Panc1 (cell line): ENCODE data around the gene SNX7. TPM values are rescaled to one million over a fixed set of nuclear protein-coding genes. Genes with fewer than 3 reads are reported as not detected.

ENCODE experiments used
- ATAC-seq: fragments of 200-7000 bp; cut with Tn5 transposase; 2 replicates; pipeline ENCODE4 v1.9.1; 2020; ENCODE audit warnings: mild to moderate bottlenecking, moderate library complexity
- BruUV-seq: library from RNA; stranded (reverse); fragments of 400-500 nt; replicated peaks from 2 replicates; lab custom pipeline; 2021; lab: Mats Ljungman, UMichigan
- CTCF ChIA-PET: fragments of 300-600 bp; sonication (Branson Sonifier 250); formaldehyde crosslinking; loops from one replicate; lab custom pipeline; 2022; ENCODE audit warnings: antibody characterized with exemption; lab: Charles Lee
- POLR2A ChIA-PET: fragments of 300-600 bp; sonication (Branson Sonifier 250); formaldehyde crosslinking; loops from one replicate; lab custom pipeline; 2022; ENCODE audit warnings: antibody characterized with exemption; lab: Charles Lee
- DNase-seq: peaks from one replicate; pipeline ENCODE4 v3.0.0-alpha.2; 2010; ENCODE audit warnings: low read depth, low spot score
- H3K27ac ChIP-seq: 2 replicates; pipeline ENCODE4 v1.5.1; 2011; ENCODE audit warnings: mild to moderate bottlenecking, low read length, inconsistent platforms
- H3K27me3 ChIP-seq: fragments of 200-500 bp; sonication (Bioruptor generic); 2 replicates; pipeline ENCODE4 v1.6.0; 2014; ENCODE audit warnings: low read length, inconsistent platforms; ENCODE audit not compliant: control insufficient read depth, insufficient read depth
- H3K36me3 ChIP-seq: fragments of 200-500 bp; sonication (Bioruptor generic); 2 replicates; pipeline ENCODE4 v1.5.1; 2014; ENCODE audit warnings: inconsistent platforms, mild to moderate bottlenecking, low read length, moderate library complexity; ENCODE audit not compliant: control insufficient read depth, insufficient read depth
- H3K4me1 ChIP-seq: 2 replicates; pipeline ENCODE4 v1.5.1; 2011; ENCODE audit warnings: inconsistent platforms, mild to moderate bottlenecking, low read length, moderate library complexity; ENCODE audit not compliant: control insufficient read depth, insufficient read depth
- H3K4me3 ChIP-seq, 2 experiments: 2 replicates each; pipeline ENCODE4 v1.5.1; 2011 to 2012; ENCODE audit warnings: low read depth in 2 of 2, low read length in 2 of 2, mild to moderate bottlenecking in 2 of 2, inconsistent platforms in 1 of 2, moderate library complexity in 1 of 2
- H3K9me3 ChIP-seq: fragments of 200-500 bp; sonication (Bioruptor generic); 2 replicates; pipeline ENCODE4 v1.5.1; 2014; ENCODE audit warnings: low read depth, mild to moderate bottlenecking, inconsistent platforms, low read length, moderate library complexity; ENCODE audit not compliant: control insufficient read depth, insufficient read depth
- CTCF ChIP-seq: fragments of 450-650 bp; IDR thresholded peaks from 2 replicates; pipeline ENCODE4 v1.5.1; 2017; ENCODE audit warnings: mild to moderate bottlenecking
- POLR2AphosphoS5 ChIP-seq: IDR thresholded peaks from 2 replicates; pipeline ENCODE4 v1.6.1; 2012; ENCODE audit warnings: mild to moderate bottlenecking, low read depth, low read length, moderate library complexity
- SIN3A ChIP-seq: IDR thresholded peaks from 2 replicates; pipeline ENCODE4 v1.6.1; 2012; ENCODE audit warnings: low read depth, mild to moderate bottlenecking, low read length, moderate library complexity, borderline replicate concordance; ENCODE audit not compliant: insufficient read depth
- TCF7L2 ChIP-seq: IDR thresholded peaks from 2 replicates; pipeline ENCODE4 v1.6.1; 2011; ENCODE audit warnings: mild to moderate bottlenecking, low read depth, low read length, inconsistent platforms
- in situ Hi-C: cut with HindIII; loops from 2 replicates; pipeline ENCODE4 v1.10.0; 2016; ENCODE audit warnings: low sequenced_read_pairs, low pct_unique_long_range_greater_than_20kb
- intact Hi-C: fragments of 100-400 bp; cut with micrococcal nuclease; formaldehyde crosslinking; loops from one replicate; pipeline ENCODE4 v1.10.0; 2022; ENCODE audit not compliant: unreplicated experiment
- total RNA-seq: library from RNA; stranded (reverse); gene quantifications from one replicate; pipeline ENCODE4 v1.2.1, GENCODE V29; 2021; ENCODE audit not compliant: unreplicated experiment
- TF ChIP-seq, protein P1 (sequence below), 2 experiments: IDR thresholded peaks; 2 replicates each; pipeline ENCODE4 v1.6.1; 2011 to 2012; ENCODE audit warnings: low read depth in 2 of 2, control low read depth in 1 of 2, low read length in 1 of 2, mild to moderate bottlenecking in 1 of 2, moderate library complexity in 1 of 2; ENCODE audit not compliant: insufficient read depth in 1 of 2

SNX7 gene
- total RNA-seq, 1 experiment from 2014 or later = 37.4 TPM

DNA sequence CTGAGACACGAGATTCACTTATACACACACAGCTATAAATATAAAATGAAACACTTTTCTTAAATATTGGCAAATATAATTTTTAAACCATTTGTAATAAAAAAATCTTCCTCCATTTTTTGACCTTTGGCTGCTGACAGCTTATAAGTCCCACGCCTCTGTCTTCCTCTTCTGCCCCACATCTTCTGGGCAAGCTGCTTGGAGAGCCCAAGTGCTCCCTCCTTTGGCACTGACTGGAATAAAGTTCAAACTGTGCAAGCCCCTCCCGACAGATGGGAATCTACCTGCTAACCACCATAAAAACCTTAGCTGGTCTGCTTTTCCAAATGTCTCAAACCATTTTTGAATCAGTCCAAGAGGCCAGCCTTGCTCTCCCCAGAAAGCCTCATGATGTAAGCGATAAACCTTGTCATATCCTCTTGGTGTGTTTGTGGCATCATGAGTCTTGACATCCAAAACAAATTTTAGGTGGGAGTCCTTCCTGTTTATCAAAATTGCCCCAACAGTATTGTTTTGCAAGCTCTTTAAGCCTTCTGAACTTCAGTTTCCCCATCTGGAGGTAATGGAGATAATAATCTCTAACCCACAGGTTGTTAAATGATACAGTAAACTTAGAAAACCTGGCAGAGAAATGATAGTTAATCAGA, 99.8 kb downstream of the SNX7 start:
- intact Hi-C loops = no loop called here
- ATAC-seq = no peak
- Histone ChIP-seq H3K4me1 (no peaks in the 10 kb centered on the region), H3K27me3 (no peaks in the 10 kb centered on the region), H3K36me3 (no peaks in the 10 kb centered on the region; the same call in 1 of the 2 replicates), H3K27ac (no peak overlapping the region), H3K9me3 (no peaks in the 10 kb centered on the region), H3K4me3 (no peak overlapping the region)
- ChIA-PET CTCF (no interaction called here), POLR2A (no interaction called here)
- no peak for DNase-seq
- no peak for TF ChIP-seq SIN3A
- peak; percentile 30; the same call in 1 of the 2 replicates for TF ChIP-seq CTCF
- no TSS peak for BruUV-seq
- in situ Hi-C loops = no loop called here

DNA sequence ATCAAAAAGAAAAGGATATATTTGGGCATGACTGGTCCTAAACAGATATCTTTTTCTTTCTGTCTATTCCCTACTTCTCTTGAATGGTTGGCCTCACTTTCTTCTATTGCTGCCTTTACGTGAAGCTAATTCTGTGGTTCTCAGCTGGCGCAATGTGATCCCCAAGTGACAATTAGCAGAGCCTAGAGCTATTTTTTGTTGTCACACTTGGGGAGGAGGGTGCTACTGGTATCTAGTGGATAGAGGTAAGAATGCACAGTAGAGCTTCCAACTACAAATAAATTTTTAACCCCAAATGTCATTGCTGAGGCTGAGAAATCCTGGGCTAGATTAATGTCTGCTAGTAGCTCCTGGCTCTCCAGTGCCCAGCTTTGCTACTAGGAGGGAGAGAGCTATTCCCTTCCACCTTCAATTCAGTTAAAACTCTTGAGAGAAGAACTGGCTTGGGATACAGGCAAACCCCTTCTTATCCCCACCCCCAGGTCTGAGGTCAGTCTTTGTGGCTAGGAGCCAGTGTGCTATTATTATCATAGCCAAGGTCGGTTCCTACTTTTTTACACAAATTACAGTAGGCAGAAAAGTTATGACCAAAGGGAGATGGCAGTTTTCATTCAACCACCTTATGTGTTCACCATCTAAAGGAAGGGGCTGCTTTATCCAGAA, 102.1 kb downstream of the SNX7 start:
- no peaks in the 10 kb centered on the region for H3K9me3 ChIP-seq
- CTCF ChIA-PET = no interaction called here
- DNase-seq = no peak

More for the DNA sequence above, 102.1 kb downstream of the SNX7 start:
- intact Hi-C loops (no loop called here), in situ Hi-C loops (no loop called here)
- Histone ChIP-seq H3K4me3 (no peak overlapping the region), H3K27ac (no peak overlapping the region), H3K27me3 (no peaks in the 10 kb centered on the region), H3K36me3 (no peaks in the 10 kb centered on the region; the same call in 1 of the 2 replicates), H3K4me1 (no peaks in the 10 kb centered on the region)
- no peak for ATAC-seq
- TF ChIP-seq CTCF (no peak), TCF7L2 (no peak), POLR2AphosphoS5 (no peak), SIN3A (no peak)
- TF ChIP-seq, protein P1, sequence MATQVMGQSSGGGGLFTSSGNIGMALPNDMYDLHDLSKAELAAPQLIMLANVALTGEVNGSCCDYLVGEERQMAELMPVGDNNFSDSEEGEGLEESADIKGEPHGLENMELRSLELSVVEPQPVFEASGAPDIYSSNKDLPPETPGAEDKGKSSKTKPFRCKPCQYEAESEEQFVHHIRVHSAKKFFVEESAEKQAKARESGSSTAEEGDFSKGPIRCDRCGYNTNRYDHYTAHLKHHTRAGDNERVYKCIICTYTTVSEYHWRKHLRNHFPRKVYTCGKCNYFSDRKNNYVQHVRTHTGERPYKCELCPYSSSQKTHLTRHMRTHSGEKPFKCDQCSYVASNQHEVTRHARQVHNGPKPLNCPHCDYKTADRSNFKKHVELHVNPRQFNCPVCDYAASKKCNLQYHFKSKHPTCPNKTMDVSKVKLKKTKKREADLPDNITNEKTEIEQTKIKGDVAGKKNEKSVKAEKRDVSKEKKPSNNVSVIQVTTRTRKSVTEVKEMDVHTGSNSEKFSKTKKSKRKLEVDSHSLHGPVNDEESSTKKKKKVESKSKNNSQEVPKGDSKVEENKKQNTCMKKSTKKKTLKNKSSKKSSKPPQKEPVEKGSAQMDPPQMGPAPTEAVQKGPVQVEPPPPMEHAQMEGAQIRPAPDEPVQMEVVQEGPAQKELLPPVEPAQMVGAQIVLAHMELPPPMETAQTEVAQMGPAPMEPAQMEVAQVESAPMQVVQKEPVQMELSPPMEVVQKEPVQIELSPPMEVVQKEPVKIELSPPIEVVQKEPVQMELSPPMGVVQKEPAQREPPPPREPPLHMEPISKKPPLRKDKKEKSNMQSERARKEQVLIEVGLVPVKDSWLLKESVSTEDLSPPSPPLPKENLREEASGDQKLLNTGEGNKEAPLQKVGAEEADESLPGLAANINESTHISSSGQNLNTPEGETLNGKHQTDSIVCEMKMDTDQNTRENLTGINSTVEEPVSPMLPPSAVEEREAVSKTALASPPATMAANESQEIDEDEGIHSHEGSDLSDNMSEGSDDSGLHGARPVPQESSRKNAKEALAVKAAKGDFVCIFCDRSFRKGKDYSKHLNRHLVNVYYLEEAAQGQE (IDR thresholded peaks at IDR 0.05; ENCODE audit: insufficient read depth in 1 of 2, low read depth in 2 of 2, low read length in 1 of 2) = no peak
- no TSS peak for BruUV-seq
- POLR2A ChIA-PET = no interaction called here
